Stimulated activated CD4-positive, alpha-beta T cell treated with anti-CD3 and anti-CD28 coated beads, Interleukin-12 subunit alpha, Interleukin-12 subunit beta, amount 100 ng/mL, for 24 hours (primary cell): Measurements from ENCODE around the gene TLR9.

Experiments
- DNase-seq, 2 experiments: peaks; one replicate each; pipeline ENCODE4 v3.0.0-alpha.2; 2020; ENCODE audit warnings: low read depth in 2 of 2

TLR9 gene

DNA sequence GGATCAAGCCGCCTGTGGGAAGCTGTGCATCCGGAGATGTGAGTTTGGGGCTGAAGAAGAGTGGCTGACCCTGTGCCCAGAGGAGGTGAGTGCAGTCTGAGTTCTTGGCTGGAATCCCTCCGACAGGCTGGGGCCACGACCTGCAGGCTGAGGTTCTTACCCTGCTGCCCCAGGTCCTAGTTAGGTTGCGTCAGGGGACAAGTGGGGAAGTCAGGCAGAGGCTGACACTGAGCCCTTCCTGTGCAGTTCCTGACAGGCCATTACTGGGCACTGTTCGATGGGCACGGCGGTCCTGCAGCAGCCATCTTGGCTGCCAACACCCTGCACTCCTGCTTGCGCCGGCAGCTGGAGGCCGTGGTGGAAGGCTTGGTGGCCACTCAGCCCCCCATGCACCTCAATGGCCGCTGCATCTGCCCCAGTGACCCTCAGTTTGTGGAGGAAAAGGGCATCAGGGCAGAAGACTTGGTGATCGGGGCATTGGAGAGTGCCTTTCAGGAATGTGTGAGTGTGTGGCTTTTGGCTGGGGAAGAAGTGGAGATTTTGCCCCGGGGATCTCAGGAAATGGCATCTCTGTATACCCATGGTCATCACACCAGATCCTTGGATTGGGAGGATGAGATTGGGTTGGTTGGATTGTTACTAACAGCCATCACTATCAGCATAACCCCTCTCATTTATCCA, 21.4 kb upstream of the TLR9 start:
- no peak for DNase-seq

DNA sequence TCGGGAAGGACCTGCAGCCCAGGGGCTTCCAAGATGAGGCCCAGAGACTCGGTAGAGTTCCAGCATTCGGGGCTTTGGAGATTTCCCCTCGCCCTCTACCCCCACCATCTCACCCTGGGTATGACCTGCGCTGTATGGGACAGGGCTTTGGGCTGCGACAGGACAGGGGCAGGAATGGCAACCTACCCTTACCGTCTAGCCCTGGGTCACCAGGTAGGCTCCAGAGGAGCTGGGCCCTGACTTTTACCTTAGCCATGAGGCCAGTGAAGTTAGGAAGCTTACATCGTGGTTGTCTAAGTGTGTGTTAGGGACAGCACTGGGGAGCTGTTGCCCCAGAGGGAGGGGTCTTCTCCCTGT, 20.8 kb upstream of the TLR9 start:
- no peak for DNase-seq

DNA sequence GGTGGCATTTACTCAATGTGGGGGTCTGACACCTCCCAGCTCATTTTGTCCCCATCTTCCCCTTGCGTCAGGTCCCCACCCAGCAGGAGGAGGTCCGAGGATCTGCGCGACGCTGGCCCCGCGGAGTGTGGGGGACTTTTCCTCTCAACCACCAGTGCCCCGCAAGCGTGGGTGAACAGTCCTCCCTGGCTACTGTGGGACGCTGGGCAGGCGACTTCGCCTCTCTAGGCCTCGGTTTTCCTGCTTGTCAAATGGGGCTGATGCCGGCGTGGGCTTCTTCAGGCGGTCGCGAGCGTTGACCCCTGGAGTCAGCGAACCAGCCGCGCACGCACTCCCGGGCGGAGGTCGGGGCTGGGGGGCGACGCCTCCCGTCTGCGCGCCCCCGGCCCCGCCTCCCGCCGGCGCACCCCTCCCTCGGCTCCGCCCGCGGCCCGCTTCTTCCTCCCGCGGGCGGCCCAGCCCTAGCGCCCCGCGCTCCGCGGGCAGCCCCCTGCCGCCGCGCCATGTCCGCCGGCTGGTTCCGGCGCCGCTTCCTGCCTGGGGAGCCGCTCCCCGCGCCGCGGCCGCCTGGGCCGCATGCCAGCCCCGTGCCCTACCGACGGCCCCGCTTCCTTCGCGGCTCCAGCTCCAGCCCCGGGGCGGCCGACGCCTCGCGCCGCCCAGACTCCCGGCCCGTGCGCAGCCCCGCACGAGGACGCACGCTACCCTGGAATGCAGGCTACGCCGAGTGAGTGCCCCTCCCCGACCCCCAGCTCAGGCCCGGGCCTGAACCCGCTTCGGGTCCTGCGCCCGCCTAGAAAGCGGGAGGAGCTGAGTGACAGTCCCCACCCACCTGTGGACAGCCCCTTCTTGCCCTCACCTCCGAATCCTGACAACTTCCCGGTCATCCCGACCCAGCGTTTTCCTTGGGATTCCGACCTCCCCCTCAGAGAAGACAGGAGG, 20.1 kb upstream of the TLR9 start, which contains the start of gene PPM1M:
PPM1M (plus strand) TSS at position 438 of the 942 bp plus-strand sequence; CDS start at position 504, 66 bp downstream.
- DNase-seq, result no peak

DNA sequence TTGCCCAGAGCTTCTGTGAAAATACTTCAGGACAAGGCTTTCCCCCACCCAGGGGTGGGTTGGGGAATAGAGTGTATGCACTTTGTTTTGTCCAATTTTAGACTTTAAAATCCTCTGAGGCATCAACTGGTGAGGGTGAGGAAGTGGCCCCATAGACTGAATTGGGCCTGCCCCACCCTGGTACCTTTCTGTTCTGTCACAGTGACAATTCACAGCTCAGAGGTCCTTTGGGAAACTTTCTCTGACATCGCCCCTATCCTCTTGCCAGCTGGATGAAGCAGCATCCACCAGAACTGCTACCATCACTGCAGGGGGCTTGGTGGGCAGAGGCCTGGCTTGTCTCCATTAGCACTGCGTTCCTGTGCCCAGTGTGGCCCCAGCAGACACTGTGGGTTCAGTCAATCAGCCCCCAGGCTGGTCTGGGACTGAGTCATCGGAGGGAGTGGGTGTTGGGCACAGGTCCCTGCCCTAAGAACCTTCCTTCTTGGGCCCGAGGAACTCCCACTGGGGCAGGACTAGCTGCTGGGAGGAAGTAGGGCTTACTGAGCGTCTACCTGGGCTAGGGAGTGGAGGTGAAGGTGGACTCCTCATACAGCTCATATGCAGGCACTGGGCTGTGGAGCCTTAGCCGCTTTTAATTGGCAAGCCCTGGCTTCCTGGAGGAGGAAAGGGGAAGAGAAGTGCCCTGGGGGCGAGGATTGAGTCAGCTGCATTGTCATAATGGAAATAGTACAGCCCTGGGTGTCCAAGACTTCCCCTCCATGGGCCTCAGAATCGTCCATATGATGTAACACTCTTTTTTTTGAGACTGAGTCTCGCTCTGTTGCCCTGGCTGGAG, 18.6 kb upstream of the TLR9 start:
- DNase-seq, result peak in 1 of 2 experiments; percentile 45

DNA sequence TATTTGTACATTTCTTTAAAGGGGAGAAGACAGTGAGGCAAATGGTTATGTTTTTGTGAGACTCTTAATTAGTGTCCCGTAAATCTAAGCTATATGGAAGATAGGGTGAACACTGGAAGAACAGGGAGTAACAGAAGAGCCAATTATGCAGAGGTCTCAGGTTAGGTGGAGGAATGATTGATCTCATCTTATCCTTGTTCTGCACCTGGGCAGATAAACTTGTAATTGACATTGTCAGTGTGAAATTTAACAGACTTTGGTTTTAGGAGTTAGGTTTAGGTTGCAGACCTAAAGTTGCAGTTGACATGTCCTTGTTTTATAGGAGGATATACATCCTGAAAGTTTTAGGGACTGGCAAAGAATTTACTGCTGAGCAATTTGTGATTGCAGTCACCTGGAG, 16.6 kb upstream of the TLR9 start:
- no peak for DNase-seq

DNA sequence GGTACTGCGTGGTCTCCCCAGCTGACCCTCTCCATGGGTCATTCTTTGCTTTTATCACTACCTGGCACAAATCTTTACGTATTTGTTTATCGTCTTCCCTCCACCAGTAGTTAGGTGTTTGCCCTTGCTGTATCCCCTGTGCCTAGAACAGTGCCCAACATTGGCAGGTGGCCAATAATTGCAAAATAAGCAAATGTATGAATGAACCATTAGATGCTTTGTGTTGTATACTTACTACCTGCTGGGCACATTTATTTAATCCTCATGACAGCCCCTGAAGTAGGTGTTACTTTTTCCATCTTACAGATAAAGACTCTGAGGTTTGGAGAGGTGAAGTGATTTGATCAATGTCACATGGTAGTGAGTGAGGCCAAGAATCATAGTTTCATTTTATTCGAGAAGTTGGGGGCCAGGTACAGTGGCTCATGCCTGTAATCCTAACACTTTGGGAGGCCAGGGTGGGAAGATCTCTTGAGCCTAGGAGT, 15.5 kb upstream of the TLR9 start:
- no peak for DNase-seq

DNA sequence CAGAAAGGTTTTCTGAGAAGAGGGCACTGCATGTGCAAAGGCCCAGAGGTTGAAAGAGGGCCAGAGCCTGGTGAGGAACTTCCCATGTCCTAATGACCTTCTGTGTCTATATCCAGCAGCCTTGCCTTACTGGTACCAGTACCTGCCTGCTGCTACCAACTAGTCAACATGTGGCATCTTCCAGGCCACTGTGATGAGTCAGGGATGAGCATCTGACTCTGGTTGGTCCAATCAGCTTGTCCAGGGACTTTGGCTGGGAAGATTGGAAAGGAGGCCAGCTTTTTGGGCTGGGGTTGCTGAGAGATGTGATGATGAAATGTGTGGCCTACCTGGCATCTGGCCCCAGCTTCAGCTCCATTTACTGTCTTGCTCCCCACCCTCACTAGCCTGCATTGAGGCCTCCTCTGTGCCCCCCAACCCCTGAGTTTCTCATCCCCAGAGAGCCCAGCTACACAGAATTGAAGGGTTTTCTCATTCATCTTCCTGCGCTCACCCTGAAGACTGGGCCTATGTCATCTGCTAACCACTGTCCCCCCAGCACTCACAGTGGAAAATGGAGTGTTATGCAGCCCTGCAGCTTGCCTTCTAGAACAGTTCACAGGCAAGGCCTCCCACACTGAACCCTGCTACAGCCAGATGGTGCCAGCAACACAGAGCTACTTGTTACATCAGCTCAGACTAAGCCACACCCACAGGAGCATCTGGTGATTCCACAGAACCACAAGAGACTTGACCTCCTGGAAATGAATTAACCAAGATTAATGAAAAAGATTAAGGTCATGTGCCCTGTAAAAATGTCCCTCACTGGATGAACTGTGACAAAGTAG, 14.8 kb upstream of the TLR9 start:
- peak in 1 of 2 experiments; percentile 50 for DNase-seq

DNA sequence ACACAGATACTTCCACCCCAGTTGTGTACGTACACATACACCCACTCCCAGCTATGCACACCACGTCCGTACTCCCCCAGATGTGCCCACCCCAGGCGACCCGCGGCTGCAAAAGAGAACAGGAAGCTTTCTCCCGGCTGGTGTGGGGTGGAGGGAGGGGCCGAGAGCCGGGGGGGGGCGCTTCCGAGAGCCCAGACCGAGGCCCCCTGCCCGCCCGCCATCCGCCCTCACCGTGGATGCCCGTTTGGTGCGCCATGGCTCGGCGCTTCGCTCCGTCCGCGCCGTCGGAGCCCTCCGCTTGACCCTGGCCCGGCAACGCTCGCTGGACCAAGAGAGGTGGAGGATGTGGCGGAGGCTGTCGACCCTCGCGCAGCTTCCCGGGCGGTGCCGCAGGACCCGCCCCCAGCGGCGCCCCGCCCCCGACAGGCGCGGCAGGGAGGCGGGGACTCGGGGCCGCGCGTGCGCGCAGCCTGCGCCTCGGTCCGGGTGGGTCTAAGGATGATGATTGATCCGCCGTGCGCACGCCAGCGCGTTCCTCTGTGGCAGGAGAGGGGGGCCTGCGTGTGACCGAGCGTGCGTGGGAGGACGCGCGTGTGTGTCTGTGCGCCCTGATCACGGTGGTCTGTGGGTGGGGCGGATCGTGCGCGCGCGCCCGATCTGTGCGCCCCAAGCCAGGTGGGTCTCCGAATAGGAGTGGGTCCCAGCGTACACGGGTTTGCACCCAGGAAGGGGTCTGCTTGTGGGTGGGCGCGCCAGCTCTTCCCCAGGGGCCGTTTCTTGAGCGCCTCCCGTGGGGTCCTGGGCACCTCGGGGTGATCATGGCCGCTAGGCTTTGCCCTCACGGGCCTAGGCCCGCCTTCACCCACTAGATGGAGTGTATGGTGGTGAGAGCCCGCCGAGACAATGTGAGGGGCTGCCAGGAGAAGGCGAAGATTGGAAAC, 13.6 kb upstream of the TLR9 start, which contains the start of gene TWF2:
TWF2 (minus strand) TSS at position 398 of the 941 bp plus-strand sequence; CDS start at position 256, 142 bp downstream.
- DNase-seq, result peak; percentile 73 to 74

DNA sequence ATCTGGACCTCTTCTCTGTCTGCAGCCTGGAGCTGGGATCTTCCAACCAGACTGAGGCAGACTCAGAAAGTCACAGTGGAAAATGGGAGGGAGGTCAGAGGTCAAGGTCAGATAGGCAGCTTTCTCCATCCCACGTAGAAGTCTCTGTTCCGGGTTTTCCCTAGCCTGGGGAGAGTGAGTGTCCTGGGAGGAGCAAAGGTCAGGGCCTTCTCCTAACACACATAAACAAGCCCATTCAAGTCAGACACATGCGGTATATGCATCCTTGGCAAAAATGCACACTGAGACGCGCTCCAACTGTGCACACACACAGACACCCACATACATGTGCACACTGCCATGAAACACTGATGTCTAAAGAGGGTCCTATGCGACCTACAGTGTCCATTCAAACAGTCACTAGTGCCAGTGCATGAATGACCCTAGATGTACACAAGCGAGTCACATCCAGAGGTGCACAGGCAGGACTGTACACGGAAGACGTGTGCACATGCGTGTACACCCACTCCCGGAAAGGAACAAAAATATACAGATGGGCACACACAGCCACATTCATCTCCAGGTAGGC, 12.8 kb upstream of the TLR9 start:
- no peak for DNase-seq

DNA sequence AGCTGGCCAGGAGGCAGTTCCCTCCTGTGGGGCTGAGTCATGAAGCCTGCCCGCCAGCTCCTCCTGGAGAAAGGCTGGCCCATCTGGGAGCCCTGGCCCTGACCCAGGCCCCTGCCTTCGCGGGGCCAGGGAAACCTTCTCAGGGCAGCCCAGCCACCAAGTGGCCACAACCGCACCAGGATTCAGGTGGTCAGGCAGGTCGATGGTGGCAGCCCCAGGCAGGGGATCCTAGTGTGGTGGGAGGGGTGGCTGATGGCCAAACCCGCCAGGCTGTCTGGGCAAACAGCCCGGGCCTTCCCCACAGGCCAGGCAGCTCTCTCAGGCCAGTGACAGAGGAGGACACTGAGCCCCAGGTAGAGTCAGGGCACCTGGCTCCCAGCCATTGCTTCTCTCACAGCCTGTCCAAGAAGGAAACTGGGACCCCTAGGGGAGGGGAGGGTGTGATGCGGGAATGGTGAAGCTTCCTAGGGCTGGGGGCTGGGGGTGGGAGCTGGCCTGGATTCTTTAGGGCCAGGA, 12.3 kb upstream of the TLR9 start:
- no peak for DNase-seq

DNA sequence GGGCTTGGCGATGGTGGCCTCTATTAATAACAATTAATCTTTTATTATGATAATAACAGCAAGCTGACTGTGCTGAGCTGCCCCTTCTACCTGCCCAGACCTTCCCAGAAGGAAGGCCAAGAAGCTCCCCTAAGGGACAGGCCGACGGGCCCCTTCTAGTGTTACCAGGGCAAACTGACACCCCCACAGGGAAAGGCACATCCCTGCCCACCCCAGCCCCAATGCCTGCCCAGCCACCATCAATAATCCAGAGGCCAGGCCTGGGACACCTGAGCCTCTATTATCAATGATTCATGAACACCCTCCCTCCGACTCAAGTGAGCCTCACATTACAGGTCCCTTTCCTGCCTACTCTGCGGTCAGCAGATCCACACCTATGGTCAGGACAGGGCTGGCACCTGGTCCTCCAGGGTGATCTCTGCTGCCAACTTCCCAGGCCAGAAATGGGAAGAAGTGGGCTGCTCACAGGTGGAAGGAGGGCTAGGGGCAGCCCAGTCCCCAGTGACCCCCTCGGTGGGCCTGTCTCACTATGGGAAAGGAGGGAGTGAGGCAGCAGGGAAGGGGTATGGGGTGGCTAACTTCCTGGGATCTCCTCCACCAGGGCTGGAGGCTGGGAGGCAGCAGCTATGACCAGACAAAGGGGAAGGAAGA, 11.7 kb upstream of the TLR9 start:
- no peak for DNase-seq

DNA sequence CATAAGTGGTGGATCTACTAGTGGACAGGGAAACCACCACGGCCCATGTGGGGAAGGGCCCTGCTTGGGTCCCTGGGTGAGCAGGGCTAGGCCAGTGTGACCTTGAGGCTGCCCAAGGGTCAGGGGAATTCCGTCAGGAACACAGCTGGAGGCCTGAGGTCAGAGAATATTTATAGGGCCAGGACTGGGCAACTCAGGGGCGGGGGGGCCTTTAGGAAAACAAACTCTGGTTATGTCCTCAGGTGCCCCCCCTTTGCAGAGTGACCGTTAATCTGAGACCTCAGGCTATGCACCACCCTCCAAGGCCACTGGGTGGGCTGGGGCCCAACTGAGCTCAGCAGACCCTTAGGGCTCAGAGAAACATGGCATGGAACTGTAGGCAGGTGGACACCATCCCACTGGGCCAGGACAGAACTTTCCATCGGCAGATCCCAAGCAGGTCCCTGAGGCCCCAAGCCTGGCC, 11.0 kb upstream of the TLR9 start:
- DNase-seq, result no peak

DNA sequence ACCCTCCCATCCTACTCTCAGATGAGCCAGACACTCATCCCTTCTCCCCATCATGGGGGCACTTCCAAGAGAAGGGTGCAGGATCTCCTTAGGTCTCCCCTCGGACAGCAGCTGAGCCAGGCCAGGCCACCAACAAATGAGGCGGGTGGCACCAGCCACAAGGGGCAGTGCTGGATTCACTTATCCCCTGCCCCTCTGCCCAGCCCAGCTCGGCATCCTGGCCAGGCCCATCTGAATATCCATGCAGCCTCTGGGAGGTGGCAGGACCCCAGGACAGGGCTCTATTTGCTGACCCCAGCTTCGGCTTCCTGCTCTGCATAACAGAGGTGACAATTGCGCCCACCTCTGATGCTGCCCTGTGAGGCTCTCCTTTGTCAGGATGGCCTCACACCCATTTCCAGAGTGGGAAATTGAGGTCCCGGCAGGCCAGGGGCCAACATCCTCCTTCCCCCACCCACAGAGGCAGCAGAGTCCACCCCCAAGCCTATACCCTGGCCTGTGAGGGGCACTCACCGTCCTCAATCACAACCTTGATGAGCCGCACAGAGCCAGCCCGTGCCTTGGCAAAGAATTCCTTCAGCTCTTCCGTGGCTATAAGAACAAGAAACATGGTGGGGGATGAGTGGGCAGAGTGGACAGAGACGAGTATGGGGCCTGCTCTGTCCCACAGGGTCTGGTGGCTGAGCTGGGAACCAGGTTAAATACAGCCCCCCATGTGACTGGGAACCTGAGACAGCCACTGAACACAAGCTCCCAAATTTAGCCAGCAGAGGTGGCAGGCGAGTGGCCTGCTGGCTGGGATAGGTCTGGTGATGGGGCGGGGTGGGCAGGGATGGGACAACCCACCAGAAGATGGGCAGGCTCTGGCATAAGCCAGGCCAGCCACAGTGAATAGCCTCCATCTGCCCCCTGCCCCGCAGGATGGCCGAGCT, 9.3 kb upstream of the TLR9 start:
- no peak for DNase-seq

DNA sequence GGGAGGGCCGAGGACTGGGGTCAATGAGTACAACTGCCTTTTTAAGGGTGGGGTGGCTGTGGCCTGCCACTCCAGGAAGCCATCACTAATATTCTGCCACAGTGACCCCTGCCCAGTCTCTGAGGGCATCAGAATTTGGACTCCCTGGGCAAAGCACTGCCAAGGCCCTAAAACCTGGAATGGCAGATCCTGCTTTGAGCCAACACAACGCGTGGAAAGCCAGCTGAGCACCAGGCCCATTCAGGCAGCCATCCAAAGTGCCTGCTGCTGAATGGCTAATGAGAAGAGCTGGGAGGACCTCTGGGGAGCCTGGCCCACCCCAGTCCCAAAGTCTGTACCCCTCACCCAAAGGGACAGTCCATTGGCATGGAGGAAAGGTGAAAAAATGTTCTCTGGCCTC, 8.5 kb upstream of the TLR9 start:
- no peak for DNase-seq

DNA sequence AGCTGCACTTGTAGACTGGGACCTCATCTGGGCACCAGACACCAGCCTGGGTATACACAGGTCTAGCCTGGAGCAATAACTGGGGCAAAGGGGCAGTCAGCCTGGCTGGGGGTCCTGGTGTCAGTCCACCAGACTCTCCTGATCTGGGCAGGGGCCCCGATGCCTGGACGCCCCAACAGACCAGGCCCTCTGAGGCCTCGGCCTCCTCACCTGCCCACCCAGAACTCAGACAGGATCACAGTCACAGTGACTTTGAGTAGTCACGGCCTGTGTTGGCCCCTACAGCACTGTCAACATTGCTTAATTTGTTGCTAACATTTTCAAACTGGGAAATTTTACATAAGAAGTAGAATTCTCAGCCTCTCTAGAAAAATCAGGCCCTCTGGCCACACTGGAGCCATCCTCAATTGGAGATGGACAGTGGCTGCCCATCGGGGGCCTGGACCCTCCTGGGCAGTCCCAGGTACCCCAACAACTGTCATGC, 7.7 kb upstream of the TLR9 start:
- no peak for DNase-seq

DNA sequence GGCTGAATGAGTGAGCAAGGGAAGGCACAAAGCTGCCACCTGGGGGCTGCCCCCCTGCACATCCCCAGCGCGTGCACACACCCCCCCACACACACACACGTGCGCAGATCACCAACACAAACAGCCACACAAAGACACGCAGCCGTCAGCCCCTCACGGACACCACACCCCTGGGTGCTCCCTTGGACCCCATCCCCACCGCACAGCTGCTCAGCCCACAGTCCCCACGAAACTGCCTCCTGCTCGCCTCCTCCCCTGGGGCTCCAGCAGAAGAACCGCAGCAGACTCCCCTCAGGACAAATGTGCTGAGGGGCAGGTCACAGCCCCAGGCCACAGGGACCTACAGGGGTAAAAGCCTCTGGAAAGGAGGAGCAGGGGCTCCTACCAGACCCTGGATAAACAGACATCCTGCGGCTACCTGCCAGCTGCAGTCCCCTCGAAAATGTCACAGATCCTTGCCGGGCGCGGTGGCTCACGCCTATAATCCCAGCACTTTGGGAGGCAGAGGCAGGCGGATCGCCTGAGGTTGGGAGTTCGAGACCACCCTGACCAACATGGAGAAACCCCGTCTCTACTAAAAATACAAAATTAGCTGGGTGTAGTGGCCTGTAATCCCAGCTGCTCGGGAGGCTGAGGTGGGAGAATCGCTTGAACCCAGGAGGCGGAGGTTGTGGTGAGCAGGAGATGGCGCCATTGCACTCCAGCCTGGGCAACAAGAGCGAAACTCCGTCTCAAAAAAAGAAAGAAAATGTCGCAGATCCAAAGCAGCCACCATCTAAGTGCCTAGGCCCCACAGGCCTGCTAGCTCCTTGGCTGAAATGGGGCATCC, 7.0 kb upstream of the TLR9 start:
- DNase-seq, result no peak
